NCI-H345 (cell line): ENCODE measurements around the gene SELPLG.
"Not testable (repeated sequence)": the region's sequence is repeated elsewhere in the genome, so short reads cannot be mapped to it uniquely, and the experiment has no call there.

Experiments
- DNase-seq: peaks from one replicate; lab custom pipeline; 2025; lab: John Stamatoyannopoulos, UW

The SELPLG gene

DNA sequence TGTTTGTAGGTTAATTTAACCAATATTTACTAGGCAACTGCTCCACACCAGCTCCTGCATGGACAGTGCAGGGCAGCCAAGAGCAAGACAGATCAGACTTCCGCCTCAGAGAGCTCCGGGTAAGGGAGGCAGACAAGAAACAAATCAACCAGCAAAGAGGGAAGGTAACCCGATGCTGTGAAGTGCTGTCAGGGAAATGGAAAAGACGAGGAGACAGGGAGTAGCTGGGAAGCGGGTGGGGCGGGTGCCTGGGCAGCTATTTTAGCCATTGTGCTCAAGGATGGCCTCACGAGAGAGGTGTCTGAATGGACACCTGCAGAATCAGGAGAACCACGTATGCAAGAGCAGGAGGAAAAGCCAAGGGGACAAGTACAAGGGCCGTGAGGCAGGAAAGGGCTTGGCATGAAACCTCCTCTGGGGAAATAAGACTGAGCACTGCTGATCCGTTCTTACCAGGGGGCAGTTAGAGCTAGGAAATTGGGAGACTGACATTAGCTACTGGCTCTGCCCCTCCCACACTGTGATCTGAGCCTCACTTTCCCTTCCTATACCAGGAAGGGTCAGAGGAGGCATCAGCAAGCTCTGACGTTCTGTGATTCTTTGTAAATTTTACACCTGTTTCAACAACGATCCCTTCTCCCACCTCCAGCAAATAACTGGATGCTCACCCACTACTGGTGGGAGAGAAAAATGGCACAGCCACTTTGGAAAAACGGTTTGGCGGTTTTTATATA, 29.3 kb downstream of the SELPLG start:
- DNase-seq, result no peak

DNA sequence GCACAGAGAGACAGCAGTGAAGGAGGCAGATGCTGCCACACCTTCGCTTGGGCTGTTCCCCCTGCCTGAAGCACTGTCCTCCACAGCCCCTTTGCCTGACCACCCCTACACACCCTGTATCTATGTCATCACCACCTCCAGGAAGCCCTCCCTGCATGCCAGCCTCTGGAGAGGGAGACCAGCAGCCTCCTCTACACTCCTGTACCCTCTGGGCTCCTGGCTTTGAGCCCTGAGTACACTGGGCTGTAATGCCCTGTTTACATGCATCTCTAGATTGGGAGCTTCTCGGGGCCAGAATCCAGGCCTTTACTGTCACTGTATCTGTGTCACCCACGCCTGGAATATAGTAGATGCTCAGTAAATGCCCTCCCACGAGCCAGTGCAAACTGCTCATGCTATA, 30.0 kb downstream of the SELPLG start:
- no peak for DNase-seq

DNA sequence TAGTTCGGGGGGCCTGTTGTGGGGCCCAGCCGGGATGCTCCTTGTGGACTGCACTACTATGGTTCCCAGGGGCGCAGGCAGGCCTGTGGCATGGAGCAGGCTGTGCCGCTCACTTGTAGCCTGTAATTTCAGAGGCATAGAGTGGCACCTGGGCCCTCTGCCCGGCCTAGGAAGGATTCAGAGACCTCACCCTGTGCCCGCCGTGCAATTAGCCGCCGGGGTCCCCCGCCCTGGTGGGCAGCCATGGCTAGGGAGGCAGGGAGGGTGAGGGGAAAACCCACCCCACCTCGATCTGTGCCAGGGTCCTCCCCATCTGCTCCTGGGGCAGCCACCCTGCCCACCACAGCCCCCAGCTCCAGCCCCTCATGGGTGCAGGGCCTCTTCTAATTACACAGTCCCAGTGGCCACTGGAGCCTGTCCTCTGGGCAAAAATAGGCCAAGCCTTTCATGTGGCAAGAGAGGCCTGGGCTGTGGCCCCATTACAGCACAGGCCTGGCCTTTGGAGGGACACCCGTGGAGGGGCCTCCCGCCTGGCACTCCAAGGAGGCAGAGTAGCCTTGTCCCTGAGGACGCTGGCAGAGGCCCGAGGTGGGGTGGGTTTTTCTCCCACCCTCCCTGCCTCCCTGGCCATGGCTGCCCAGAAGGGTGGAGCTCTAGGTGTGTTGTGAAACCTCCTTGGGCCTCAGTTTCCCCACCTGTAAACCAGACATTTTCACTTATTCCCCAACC, 30.6 kb downstream of the SELPLG start:
- no peak for DNase-seq

DNA sequence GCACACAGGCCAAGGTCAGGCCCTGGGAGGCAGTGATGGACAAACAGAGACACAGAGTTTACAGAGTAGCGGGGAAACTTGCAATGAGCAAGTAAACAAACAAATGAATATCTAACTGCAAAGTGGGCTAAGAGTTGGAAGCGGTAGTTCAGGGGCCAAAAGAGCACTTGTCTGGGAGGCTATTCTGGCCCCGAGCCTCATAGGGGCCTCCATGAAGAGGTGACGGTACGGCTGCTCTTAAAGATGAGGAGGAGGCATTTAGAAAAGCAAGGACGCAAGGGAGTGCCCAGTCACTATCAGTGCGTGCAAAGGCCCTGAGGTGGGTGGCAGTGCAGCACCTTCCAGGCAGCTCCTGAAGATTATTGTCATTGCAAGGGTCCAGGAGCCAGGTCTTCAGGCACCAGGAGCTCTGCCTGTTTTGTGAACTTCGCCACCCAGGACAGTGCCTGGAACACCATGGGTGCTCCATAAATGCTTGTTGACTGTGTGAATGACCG, 31.4 kb downstream of the SELPLG start:
- no peak for DNase-seq

DNA sequence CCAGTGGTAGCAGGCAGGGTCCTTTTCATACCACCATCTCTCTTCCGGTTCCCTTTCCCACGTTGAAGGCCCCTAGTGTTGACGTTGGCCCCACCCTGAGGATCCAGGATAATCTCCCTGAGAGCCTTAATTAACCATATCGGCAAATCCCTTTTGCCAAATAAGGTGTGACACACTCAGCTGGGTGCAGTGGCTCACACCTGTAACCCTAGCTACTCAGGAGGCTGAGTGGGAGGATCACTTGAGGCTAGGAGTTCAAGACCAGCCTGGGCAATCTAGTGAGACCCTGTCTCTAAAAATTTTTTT, 33.0 kb downstream of the SELPLG start:
- DNase-seq, result no peak

DNA sequence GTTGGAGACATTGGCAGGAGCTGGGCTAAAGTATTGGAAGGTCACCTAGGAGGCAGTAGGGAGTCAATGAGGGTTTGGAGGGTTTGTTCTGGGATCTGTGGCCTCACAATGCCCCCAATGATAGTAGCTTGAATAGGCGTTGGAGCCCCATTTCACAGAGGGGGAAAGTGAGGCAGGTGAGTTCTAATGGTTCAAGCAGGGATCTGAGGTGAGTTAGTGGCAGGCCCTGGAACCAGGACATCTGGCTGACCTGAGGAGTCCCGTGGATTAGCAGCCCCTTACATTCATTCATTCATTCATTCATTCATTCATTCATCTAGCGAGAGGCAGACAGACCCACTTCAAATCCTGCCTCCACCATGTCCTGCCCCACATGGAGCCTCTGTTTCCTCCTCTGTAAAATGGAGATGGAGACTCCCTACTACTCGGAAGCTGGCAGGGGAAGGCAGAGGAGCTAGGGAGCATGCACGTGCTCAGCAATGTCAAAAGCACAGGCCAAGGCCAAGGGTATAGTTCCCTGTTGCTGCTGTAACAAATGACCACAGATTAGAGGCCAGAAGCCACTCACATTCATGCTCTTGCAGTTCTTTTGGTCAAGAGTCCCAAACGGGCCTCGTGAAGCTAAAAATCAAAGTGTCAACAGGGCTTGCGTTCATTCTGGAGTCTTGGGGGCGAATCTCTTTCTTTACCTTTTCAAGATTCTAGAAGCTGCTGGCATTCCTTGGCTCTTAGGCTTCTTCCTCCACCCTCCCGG, 33.6 kb downstream of the SELPLG start:
- DNase-seq, result no peak

DNA sequence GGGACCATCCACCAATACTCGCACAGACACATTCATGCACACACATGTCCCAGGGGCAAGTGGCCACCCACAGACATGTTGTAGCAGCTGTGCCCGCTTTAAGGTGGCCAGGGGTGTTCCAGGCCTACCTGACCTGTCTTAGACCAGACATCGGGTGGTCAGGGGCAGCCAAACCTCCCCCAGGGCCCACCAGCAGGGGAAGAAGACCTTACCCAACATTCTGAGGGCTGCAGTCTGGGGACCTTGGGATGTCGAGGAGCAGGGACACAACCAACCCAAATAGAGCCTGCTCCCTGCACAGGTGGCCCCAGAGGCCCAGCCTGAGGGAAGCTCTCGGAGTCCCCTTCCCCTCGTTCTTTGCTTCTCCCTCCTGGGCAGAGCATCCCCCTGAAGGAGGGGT, 34.2 kb downstream of the SELPLG start:
- DNase-seq, result no peak

DNA sequence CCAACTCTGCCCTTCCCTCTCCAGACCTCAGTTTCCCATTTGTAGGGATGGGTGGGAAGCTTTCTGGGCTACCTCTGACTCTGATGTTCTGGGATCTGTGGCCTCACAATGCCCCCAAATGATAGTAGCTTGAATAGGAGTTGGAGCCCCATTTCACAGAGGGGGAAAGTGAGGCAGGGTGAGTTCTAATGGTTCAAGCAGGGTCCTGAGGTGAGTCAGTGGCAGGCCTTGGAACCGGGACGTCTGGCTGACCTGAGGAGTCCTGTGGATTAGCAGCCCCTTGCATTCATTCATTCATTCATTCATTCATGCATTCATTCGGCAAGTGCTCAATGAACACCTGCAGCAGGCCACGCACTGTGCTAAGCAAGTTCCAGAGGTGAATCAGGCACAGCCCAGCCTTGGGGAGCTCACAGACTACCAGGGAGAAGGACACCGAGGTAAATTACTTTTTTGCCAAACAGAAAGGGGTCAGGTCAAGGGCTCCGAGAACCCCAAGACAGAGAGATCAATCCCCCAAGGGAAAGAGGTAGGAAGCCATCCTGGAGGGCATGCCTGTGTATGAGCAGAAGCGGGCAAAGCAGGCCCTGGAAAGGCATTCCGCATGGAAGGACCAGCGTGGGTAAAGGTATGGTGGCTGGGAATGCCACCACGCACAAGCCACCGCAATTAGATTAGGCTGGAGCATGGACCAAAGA, 35.0 kb downstream of the SELPLG start:
- DNase-seq, result no peak

DNA sequence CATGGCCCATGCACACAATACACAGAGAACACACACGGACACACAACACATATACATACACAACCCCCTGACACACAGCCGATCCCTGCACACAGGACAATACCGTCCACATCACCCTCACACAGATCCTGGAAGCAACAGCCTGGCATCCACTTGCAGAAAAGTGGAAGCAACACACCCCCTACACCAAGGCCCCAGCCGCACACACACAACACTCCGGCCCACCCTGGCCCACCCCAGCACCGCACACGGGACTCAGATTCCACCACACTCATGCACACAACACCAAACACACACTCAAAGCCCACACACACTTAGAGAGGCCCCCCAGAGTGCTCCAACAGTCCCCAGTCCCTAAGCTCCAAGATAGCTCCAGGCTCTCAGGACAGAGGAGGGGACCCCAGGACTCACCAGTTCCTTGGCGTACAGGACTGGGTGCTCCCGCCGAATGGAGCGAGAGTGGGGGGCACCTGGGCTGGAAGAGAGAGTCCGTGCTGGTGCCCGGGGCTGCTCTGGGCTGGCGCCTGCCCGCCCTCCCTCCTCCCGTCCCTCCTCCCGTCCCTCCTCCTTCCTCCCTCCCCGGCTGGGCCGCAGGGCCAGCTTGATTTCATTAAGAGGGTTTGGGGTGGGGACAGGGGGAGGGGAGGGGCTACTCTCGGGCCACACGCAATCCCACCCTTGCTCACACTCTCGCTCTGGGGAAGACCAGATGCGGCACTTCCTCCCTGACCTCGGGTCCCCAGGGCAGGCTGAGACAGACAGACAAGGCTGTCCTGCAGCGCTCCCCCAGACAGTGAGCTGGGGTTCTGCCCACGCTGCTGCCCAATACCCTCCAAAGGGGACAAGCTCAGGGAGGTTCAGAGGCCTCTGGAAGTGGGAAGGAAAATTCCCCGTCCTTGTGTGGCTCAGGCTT, 35.9 kb downstream of the SELPLG start, which contains the start of gene TMEM119:
Gene TMEM119, minus strand, starts transcription at position 526 of the 913 bp plus-strand sequence. CDS start 5,701 bp downstream, outside the sequence.
- DNase-seq, result no peak

DNA sequence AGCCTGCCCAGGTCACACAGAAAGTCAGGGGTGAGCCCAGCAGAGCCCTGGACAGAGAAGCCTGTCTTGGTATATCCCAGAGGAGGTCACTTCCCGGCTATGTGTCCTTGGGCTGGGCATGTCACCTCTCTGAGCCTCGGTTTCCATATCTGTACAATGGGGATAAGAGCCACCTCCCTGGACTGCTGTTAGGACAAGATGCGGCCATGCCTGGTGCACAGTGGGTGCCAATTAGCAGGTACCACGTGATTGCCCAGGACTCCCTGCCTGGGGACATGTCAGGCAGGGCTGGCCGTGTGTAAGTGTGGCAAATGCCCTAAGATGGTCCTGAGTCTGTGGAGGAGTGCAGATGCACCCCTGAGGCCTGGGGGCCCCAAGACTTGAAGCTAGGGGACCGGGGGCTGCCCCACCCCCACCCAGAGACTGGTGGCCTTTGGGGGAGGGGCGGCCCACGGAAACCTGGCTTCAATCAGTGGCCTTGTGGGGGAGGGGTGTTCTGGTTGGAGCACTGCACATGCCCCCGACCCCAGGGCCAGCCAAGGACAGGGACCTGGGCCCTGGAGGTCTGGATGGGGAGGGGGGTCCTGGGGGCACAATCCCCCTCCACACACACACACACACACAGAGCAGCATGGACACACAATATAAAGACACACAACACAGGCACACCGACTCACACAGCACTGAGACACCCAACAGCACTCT, 36.7 kb downstream of the SELPLG start:
- DNase-seq, result no peak

DNA sequence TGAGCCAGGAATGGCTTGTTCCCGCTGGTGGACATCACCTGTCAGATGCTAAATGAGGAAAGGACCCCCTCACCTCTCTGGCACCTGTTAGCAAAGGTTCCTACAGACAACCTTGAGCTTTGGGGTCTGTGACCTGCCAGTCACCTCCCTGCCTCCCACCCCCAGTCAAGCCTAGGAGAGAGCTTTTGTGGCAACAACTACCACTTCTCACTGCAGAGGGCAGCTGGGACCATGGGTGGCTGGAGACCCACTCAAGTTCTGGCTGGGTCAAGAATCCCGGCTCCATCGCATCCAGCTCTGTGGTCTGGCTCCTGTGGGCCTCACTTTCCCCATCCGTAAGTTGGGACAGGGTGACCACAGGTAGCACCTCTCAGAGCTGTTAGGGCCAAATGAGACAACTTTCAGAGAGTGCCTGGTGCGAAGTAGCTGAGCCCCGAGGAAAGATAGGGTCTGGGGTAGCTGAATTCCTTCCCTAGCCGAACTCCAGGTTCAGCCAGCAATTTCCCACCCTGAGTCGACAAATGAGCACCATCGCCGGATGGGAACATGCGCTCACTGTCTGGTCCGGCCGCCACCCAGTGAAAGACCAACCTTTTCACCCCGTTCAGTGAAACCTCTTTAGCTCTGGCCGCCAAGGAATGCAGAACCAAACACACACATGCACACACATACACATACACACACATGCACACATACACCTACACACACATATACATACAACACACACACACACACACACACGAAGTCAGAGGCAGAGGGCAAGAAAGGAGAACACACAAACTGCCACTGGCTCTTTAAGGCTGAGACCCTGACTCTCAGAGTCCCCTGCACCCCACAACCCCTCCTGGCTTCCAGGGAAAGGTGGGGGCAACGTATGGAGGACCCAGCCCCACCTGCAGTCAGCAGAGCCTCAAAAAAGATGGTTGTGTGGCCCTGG, 37.7 kb downstream of the SELPLG start:
- DNase-seq, result no peak

DNA sequence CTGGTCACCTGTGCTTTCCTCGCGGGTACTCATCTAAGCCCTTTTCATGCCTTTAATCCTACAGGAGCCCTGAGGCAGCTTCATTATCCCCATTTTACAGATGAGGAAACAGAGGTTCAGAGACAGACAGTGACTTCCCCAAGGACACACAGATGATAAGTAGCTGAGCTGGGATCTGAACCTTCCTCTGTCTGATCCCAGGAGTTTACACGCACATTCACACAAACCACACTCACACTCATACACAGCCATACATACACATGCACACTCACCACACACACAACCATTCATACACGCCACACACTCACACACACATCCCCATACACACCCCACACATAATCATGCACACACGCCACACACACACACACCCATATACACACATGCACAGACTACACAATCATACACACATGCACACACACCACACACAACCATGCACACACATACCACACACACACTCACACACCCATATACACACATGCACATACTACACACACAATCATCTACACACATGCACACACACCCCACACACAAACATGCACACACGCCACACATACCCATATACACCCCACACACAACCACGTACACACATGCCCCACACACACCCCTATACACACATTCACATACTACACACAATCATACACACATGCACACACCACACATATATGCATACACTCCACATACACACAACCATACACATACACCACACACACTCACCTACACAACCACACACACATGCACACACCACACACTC, 38.6 kb downstream of the SELPLG start:
- DNase-seq, result no peak

DNA sequence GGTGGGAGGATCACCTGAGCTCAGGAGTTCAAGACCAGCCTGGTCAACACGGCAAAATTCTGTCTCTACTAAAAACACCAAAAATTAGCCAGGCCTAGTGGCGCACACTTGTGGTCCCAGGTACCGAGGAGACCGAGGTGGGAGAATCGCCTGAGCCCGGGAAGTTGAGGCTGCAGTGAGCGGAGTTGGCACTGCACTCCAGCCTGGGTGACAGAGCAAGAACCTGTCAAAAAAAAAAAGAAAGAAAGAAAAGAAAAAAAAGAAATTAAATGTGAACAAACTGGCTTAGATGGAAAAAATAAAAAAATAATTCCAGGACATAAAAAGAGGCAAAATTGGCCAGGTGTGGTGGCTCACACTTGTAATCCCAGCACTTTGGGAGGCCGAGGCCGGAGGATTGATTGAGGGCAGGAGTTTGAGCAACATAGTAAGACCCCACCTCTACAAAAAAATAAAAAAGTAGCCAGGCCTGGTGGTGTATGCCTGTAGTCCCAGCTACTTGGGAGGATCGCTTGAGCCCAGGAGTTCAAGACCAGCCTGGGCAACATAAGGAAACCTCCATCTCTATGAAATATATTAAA, 39.3 kb downstream of the SELPLG start:
- DNase-seq, result no peak

DNA sequence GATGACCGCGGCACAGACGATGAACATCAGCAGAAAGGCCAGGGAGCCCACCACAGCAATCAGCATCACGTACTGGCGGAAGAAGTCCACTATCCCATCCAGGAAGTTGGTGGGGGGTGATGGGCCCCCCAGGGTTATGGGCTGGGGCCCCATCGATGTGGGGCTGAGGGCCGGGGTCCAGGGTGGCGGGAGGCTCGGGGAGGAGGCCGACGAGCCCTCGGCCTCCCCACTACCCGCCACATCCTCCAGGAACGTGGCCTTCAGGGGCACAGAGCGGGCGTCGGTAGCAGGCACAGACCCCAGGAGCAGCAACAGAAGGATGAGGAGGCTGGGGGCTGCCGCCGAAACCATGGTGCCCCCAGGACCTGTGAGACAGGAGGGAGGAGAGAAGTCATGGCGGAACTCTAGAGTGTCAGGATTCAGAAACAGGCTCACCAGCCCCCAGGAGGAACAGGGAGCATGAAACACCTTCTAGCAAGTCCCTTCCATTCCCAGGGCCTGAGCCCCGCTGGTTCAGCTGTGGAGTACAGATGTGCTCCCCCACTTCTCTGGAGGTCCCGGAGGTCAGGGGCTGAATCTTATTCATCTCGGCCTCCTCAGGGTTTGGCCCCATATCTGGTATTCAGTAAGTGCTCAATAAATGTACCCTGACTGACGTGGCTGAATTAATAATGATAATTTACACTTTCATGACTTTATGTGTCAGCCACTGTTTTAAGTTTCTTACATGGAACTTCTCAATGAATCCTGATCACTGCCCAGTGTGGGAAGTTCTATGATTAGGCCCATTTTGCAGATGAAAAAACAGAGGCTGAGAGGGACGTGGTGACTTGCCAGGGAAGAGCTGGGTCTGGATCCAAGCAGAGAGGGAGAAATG, 41.4 kb downstream of the SELPLG start:
- DNase-seq, result no peak

DNA sequence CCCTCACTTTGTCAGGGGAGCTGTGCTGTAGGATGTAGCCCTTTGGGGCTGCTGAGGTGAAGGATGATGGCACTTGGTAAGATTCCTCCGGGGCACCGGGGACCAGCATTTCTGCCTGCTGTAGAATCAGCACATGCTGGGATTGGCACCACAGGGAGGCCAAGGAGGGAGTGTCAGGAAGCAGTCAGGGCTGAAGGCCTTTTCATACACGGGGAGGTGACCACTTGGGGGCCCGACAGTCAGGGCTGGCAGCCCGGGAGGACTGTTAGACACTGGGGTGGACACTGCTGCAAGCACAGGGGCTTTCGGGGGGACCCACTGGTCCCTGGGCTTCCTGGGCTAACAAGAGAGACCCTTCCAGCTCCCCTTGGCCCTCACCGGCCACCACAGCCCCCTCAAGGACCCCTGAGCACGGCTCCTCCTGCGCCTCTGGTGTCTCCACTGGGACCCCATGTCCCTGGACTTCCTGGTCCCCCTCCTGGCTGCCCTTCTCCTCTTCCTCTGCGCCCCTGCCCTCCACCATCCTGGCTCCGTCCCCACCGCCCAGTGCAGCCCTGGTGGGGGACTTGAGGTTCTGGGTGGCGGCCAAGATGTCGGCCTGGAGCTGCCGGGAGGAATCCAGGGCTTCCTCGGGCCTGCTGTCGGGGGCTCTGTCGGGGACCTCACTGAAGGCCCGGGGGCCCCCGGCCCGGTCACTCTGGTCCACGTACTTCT, 42.3 kb downstream of the SELPLG start:
- DNase-seq, result no peak

DNA sequence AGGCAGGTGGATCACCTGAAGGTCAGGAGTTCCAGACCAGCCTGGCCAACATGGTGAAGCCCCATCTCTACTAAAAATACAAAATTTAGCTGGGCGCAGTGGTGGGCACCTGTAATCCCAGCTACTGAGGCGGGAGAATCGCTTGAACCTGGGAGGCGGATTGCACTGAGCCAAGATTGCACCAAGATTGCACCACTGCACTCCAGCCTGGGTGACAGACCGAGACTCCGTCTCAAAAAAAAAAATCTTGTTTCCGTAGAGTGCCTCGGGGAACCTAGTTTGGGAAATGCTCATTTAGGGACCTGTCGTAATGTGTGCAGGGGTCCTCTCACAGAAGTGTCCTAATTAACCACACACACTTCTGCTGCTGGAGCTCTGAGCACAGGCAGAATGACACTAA, 43.2 kb downstream of the SELPLG start:
- DNase-seq, result not testable (repeated sequence)

DNA sequence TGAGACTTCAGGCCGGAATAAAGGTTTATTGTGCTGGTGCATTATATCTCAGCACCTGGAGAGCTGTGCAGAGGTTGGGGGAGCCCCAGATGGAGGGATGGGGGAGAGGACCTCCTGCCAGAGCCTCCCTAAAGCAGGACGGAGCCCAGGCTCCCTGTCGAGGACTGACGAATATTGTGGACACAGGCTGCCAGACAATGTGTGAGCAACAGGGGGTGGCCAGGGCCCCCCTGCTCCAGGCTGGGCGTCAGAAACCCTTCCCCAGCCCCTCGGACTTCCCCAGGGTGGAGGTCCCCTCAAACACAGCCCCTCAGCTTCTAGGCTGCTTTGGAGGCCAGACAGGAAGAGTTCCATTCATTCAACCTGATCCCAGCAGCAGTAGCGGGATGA, 43.9 kb downstream of the SELPLG start:
- DNase-seq, result no peak
